ENCODE data around the gene TSSC4. TPM values are rescaled to one million over a fixed set of nuclear protein-coding genes. Genes with fewer than 3 reads are reported as not detected.

Gene TSSC4
- total RNA-seq, 1 donor from 2014 or later, result 40.6 TPM

DNA sequence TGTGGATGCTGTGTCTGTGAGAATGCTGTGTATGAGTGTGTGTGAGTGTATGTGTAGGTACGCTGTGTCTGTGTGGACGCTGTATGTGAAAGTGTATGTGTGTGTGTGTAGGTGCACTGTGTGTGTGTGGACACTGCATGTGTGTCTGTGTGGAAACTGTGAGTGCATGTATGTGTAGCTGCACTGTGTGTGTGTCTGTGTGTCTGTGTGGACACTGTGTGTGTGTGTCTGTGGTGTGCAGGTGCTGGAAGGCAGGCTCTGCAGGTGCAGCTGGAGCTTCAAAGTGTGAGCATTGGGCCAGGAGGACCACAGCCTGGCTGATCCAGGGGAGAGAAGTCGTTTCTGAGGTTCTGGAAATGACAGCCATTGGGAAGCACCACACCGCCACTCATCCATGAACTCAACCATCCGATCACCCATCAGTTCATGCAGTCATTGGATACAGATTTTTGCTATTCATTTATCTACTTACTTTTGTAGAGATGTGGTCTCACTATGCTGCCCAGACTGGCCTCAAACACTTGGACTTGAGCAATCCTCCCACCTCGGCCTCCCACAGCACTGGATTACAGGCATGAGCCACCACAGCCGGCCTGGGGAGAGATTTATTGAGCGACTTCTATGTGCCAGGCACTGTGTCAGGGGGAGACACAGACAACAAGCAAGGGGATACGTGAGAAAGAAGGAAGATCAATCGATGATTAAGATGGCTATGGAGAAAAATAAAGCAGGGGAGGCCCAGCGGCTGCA is 34.1 kb downstream of the TSSC4 start:
- Histone ChIP-seq H3K27me3 (no peaks in the 10 kb centered on the region), H3K27ac (no peak overlapping the region), H3K9me3 (no peaks in the 10 kb centered on the region), H3K4me3 (no peak overlapping the region), H3K36me3 (no peaks in the 10 kb centered on the region), H3K4me1 (no peaks in the 10 kb centered on the region)
- no peak for DNase-seq
- TF ChIP-seq, protein P1, sequence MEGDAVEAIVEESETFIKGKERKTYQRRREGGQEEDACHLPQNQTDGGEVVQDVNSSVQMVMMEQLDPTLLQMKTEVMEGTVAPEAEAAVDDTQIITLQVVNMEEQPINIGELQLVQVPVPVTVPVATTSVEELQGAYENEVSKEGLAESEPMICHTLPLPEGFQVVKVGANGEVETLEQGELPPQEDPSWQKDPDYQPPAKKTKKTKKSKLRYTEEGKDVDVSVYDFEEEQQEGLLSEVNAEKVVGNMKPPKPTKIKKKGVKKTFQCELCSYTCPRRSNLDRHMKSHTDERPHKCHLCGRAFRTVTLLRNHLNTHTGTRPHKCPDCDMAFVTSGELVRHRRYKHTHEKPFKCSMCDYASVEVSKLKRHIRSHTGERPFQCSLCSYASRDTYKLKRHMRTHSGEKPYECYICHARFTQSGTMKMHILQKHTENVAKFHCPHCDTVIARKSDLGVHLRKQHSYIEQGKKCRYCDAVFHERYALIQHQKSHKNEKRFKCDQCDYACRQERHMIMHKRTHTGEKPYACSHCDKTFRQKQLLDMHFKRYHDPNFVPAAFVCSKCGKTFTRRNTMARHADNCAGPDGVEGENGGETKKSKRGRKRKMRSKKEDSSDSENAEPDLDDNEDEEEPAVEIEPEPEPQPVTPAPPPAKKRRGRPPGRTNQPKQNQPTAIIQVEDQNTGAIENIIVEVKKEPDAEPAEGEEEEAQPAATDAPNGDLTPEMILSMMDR (IDR thresholded peaks at IDR 0.05), result no peak
- intact Hi-C loops (cut with DNase I), result no loop called here
- ATAC-seq, result no peak

DNA sequence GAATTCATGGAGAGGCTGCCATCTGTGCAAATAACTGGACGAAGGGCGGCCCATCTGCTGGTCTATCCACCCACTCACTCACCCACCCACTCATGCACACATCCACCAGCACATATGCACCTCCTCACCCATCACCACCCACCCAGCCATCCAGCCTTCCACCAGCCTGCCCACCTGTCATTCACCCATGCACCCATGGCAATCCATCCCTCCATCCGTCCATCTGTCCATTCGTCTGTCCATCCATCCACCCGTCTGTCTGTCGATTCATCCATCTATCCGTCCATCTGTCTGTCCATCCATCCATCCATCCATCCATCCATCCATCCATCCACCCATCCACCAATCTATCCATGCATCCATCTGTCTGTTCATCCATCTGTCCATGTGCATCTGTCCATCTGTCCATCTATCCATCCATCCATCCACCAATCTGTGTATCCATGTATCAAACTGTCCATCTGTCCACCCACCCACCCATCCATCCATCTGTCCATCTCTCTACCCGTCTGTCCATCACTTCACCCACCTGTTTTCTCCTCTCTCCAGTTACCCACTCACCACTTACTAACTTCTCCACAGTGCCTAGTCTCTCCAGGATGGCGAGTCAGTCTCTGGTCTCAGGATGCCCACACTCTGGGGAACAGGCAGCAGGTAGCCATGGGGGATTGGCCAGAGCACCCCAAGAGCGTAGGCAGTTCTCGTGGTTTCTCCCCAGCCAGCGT is 34.9 kb downstream of the TSSC4 start:
- Histone ChIP-seq H3K27ac (no peak overlapping the region), H3K27me3 (no peaks in the 10 kb centered on the region), H3K4me3 (no peak overlapping the region), H3K9me3 (no peaks in the 10 kb centered on the region), H3K4me1 (no peaks in the 10 kb centered on the region), H3K36me3 (no peaks in the 10 kb centered on the region)
- ATAC-seq (no peak), DNase-seq (no peak)
- TF ChIP-seq, protein P1 (IDR thresholded peaks at IDR 0.05), result no peak
- intact Hi-C loops (cut with DNase I), result no loop called here

DNA sequence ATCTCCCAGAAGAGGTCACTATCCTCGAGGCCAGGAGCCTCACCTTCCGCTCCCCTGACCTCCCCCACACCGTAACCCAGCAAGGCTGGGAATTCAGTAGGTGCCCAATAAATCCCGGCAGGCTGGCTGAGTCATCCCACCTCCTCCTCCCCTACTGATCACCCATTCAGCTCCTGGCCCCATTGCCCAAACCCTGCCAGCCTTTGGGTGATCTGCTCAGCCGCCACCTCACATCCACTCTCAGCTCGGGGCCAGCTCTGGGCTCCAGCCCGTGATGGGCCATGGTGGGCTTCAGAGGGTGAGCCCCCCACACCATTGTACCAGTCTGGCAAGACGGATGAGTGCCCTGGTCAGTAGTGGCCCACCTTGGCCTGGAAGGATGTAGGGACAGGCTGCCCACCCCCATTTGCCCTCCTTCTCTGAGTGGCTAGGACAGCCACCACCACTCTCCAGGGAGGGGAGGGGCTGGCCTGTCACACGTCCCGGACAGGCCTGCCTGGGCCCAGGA is 35.5 kb downstream of the TSSC4 start:
- DNase-seq (no peak), ATAC-seq (no peak)
- Histone ChIP-seq H3K4me1 (no peaks in the 10 kb centered on the region), H3K36me3 (no peaks in the 10 kb centered on the region), H3K27ac (no peak overlapping the region), H3K4me3 (no peak overlapping the region), H3K9me3 (no peaks in the 10 kb centered on the region), H3K27me3 (no peaks in the 10 kb centered on the region)
- intact Hi-C loops (cut with DNase I), result no loop called here
- TF ChIP-seq, protein P1 (IDR thresholded peaks at IDR 0.05), result no peak

DNA sequence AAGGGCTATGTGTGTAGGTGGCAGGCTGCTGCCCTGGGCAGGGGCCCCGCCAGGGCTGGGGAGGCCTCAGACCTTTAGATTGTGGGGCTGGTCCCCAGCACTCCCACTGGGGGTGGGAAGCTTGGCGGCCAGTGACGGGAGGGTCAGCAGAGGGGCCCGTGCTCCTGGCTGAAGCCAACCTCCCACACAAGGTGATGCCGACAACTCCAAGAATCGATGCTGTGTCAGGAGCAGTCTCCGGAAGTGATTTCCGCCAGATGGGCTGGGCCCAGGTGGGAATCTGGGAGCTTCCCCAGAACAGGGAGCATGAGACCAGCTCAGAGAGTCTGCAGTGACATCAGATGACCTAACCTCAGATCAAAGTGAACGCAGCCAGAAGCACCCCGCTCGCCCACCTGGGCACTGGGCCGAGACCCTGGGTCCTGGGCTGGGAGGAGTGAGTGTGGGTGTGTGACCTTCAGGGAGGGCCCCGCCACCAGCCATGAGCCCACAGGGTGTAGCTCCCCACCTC is 36.0 kb downstream of the TSSC4 start:
- DNase-seq (no peak), ATAC-seq (no peak)
- no peak overlapping the region for H3K27ac ChIP-seq
- no peaks in the 10 kb centered on the region for H3K27me3 ChIP-seq
- no peaks in the 10 kb centered on the region for H3K36me3 ChIP-seq
- no peaks in the 10 kb centered on the region for H3K9me3 ChIP-seq
- no peak overlapping the region for H3K4me3 ChIP-seq
- H3K4me1 ChIP-seq, result no peaks in the 10 kb centered on the region
- TF ChIP-seq, protein P1 (IDR thresholded peaks at IDR 0.05), result no peak
- intact Hi-C loops (cut with DNase I), result no loop called here

DNA sequence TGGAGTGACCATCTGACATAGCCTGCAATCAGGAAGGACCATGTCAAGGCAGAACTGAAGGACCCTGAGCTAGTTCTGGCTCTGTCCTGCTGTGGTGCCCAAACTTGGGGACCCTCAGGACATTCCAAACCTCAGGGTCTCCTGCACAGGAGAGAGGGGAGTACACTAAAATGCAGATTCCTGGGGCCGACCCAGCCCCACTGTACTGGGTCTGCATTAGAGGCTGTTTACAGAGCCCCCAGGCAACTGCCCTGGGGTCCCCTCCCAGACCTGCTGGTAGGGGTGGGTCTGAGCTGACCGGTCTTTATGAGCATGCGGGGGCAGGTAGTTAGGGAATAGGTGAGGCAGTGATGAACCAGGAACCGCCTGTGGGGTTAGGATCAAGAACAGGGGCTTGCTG is 37.0 kb downstream of the TSSC4 start:
- no peak overlapping the region for H3K4me3 ChIP-seq
- H3K9me3 ChIP-seq, result no peaks in the 10 kb centered on the region
- no peaks in the 10 kb centered on the region for H3K4me1 ChIP-seq
- ATAC-seq (no peak), DNase-seq (no peak)
- no peak overlapping the region for H3K27ac ChIP-seq
- H3K27me3 ChIP-seq, result no peaks in the 10 kb centered on the region
- intact Hi-C loops (cut with DNase I), result no loop called here
- no peaks in the 10 kb centered on the region for H3K36me3 ChIP-seq
- TF ChIP-seq, protein P1 (IDR thresholded peaks at IDR 0.05), result no peak
